HG02642 (cell line): ENCODE measurements around the gene IGFL3.
"Not testable (repeated sequence)": the region's sequence is repeated elsewhere in the genome, so short reads cannot be mapped to it uniquely, and the experiment has no call there.

Source experiments
- ATAC-seq: cut with Tn5 transposase; IDR thresholded peaks from one replicate; pipeline ENCODE4 v1.9.1; 2021; ENCODE audit warnings: mild to moderate bottlenecking; ENCODE audit not compliant: unreplicated experiment, poor library complexity

The IGFL3 gene

GRCh38 chr19:46078573-46079332 is 45.7 kb downstream of the IGFL3 start:
- not testable (repeated sequence) for ATAC-seq

DNA sequence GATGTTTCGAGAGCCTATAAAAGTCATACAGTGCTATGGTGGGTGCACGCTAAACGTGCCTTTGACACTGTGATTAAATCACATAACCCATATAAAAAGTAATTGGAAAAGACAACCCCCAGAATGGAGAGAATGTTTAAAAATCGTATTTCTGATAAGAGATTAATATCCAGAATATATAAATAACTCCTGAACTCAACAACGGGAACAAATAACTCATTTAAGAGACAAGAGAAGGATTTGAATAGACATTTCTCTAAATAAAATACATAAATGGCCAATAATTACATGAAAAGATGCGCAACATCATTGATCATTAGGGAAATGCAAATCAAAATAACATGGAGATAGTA is 46.7 kb downstream of the IGFL3 start:
- ATAC-seq = no peak

DNA sequence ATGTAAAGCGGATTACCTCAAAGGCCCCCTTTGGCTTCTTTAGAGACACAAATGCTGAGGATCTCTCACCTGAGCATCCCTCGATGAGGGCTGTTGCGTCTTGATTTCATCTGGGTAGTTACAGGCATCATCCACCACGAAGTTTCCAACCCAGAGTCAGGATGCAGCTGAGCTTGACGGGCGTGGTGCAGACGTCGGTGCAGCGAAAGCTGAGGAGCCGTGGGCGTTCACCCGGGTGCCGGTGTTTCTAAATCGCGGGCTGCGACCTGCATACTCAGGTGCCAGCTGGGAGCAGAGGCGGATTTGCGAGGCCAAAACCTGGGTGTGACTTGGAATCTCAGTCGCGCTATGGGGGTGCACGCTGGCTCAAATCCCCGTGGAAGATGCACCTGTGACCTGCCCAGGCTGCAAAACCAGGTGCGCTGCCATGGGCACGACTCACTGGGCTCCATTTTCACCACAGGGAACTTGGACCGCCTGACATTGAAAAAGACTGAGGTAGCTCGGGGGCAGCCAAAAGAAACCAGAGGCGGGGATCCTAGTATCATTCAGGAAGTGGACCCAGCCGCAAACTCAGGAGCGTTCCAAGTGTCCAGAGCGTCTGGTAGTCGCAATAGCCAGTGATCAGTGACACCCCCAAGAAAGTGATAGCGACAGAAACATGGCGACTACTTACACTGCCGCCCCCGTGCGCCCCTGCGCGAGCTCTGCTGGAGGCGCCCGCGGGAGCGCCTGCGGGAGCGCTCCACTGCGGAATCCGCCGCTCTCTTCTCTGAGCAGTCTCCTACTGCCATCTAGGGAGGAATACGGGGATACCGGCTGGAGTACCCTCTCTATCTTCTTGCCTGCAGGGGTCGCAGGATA is 47.3 kb downstream of the IGFL3 start:
- ATAC-seq = no peak

DNA sequence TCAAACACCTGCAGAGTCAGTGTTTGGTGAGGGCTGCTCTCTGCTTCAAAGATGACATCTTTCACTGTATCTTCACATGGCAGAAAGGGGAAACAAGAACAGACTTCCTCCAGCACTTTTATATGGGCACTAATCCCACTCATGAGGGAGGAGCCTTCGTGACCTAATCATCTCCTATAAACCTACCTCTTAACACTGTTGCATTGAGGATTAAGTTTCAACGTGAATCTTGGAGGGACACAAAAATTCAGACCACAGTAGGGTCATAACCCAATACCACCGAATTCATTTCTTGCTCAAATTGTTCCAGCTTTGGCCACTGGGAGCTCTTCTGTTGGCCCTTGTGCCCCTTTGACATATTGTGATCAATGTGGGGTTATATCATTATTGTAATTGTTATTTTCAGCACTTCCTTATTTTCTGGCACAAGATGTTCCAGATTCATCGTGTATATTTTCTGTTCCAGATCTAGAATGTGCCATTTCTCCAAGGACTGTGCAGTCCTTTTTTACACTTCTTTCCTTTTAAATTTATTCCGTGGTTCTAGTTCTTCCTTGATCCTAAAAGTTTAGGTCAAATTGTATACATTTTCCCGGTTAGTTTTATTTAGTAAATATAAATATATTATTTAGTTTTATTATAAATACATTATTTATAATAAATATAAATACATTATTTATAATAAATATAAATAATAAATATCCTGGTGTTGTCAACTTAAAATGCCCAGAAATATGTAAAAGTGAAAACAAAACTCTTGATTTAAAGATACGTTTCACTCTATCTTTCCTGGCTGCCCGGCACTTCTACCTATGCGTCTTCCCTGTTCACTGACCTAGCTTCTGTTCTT is 48.2 kb downstream of the IGFL3 start:
- ATAC-seq = no peak

DNA sequence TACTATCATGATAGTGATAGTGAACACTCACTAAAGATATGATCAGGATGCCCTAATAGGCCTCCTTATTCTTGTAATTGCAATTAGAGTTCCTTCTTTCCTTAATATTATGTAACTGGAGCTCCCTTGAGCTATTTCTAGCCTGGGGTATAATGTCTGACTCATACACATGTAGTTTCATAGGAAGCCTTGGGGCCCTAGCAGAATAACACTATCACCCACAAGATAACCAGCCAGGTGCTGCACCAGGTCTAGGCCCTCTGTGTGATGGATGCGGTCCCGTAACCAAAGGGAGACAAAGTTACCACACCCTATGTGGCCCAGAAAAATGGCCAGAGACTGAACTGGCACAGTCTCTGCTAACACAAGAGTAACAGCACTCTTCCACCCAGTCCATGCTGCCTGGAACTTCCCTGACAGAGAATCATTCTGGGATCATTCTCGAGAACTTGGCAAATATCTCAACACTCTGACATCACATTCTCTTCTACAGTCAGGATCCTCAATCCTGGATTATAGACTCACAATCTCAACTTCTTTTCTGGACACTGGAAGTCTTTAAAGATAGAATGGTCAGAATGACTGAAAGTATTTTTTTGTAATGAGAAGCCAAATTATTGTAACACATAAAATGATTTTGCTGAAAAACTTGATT is 51.1 kb downstream of the IGFL3 start:
- ATAC-seq = no peak
